COLO668 (cell line): ENCODE data around the gene C12orf43.

Experiments used
- DNase-seq: peaks from one replicate; lab custom pipeline; 2025; ENCODE audit not compliant: unreplicated experiment; lab: John Stamatoyannopoulos, UW

Gene C12orf43

GRCh38 chr12:120979220-120979861, 36.9 kb downstream of the C12orf43 start:
- peak; percentile 36 for DNase-seq

DNA sequence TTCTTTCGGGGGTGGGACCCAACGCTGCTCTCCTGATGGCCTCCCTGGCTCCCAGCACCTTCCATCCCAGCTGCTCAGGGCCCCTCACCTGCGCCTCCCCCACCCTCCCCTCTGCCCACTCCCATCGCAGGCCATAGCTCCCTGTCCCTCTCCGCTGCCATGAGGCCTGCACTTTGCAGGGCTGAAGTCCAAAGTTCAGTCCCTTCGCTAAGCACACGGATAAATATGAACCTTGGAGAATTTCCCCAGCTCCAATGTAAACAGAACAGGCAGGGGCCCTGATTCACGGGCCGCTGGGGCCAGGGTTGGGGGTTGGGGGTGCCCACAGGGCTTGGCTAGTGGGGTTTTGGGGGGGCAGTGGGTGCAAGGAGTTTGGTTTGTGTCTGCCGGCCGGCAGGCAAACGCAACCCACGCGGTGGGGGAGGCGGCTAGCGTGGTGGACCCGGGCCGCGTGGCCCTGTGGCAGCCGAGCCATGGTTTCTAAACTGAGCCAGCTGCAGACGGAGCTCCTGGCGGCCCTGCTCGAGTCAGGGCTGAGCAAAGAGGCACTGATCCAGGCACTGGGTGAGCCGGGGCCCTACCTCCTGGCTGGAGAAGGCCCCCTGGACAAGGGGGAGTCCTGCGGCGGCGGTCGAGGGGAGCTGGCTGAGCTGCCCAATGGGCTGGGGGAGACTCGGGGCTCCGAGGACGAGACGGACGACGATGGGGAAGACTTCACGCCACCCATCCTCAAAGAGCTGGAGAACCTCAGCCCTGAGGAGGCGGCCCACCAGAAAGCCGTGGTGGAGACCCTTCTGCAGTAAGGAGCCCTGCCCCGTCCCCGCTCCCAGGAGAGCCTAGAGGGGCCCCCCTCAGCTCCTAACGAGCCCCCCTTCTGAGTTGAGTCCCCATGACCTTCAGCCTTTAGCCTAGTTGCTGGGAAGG, 37.7 kb downstream of the C12orf43 start, which contains the start of gene HNF1A:
TSS of gene HNF1A (plus strand) at position 248 of the 924 bp plus-strand sequence. CDS start at position 474, 226 bp downstream.
- peak; percentile 86 for DNase-seq

DNA sequence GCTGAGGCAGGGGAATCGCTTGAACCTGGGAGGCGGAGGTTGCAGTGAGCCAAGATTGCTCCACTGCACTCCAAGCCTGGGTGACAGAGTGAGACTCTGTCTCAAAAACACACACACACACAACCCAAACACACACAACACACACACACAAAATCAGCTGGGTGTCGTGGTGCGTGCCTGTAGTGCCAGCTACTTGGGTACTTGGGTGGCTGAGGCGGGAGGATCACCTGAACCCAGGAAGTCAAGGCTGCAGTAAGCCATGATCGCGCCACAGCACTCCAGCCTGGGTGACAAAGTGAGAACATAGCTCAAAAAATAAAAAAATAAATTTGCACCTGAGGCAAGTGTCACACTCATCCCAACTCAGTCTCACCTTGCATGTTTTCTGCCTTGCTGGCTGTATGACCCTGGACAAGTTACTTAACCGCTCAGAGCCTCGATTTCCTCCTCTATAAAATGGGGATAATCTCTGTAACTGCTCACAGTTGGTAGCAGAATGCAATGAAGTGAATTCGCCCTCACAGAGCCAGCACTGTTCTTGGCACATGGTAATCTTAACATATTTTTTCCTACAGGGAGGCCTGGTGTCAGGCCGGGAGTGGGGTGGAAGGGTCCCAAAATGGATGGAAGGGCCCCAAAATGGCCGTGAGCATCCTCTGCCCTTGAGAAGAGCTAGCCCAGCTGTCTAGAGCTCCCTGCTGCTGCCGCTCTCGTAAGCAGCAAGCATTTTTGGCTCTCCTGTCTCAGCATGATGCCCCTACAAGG, 38.6 kb downstream of the C12orf43 start:
- DNase-seq: no peak

DNA sequence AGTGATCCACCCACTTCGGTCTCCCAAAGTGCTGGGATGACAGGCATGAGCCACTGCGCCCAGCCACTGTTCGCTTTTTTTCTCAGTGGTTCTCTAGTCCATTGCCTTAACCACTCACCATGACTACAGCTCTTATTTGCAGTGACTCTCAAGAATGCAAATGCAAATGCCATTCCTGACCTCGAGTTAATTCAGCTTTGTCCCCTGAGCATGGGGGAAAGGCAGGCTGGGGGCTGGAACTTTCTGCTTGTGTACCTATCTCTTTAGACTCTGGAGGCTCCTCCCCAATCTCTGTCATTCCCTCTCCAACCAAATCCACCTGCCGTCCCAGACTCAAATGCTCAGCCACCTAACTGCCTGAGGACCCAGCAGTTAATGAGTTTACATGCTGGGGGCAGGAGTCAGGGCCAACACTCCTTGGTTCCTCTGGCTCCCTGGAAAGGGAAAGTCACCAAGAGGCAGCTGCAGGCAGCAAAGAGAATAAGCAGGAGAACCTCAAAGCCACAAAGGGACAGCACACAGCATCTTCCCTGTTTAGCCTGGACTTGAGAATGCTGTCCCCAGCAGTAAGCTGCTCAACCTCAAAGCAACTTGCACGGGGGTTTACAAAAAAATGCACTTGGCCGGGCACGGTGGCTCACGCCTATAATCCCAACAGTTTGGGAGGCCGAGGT, 43.3 kb downstream of the C12orf43 start:
- DNase-seq: no peak

GRCh38 chr12:120971299-120972180, 44.7 kb downstream of the C12orf43 start:
- DNase-seq: no peak

DNA sequence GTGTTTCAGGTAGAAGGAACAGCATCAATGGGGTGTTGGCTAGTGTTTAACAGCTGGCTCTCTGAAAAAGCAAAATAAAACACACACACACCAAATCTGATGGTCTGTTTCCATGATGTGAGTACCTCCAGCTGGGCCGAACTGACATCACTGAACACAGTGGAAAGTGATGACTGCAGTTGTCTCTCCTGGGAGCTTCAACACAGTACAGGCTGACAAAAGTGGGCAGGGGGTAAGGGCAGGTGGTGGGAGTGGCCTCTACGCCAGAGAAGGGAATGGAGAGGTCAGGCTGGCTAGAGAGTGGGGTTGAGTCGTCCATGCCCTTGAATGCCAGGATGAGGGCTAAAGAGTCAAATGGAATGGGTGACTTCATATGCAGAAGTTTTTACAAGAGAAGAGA, 46.0 kb downstream of the C12orf43 start:
- no peak for DNase-seq

DNA sequence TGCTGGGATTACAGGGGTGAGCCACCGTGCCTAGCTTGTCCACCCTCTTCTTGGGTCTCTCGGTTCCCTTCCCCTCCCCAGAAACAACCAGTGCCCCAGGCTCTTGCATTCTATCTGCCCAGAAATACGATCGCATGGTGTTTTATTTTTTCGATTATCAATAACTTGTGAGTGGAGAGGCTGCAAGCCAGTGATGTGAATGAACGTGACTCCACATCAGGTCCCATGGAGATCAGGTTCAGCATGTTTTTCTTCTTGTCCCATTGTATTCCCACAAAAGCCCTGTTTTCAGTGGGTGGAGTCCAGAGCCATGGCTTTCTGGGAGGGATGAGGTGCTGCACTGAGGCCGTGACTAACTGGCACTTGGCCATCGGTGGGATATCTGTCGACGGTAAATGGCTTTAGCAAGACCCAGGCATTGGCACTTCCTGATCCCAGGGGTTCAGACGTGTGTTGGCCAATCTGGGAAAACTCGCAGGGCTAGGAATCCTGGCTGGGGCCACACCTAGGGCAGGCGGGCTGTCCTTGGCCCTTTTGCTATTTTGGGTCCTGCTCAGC, 50.7 kb downstream of the C12orf43 start:
- no peak for DNase-seq

DNA sequence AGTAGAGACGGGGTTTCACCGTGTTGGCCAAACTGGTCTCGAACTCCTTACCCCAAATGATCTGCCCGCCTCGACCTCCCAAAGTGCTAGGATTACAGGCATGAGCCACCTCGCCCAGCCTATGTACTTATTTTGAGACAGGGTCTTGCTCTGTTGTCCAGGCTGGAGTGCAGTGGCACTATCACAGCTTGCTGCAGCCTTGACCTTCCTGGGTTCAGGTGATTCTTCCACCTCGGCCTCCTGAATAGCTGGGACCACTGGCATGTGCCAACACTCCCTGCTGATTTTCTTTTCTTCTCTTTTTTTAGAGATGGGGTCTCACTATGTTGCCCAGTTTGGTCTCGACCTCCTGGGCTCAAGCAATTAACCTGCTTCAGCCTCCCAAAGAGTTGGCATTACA, 52.0 kb downstream of the C12orf43 start:
- no peak for DNase-seq

- DNase-seq: no peak
Measured at GRCh38 chr12:120962532-120963020, 53.7 kb downstream of the C12orf43 start.

- DNase-seq: peak; percentile 54
Measured at GRCh38 chr12:120961604-120962531, 54.4 kb downstream of the C12orf43 start.

GRCh38 chr12:120960657-120961056, 55.6 kb downstream of the C12orf43 start:
- no peak for DNase-seq

GRCh38 chr12:120959111-120959878, 57.0 kb downstream of the C12orf43 start:
- DNase-seq: no peak

DNA sequence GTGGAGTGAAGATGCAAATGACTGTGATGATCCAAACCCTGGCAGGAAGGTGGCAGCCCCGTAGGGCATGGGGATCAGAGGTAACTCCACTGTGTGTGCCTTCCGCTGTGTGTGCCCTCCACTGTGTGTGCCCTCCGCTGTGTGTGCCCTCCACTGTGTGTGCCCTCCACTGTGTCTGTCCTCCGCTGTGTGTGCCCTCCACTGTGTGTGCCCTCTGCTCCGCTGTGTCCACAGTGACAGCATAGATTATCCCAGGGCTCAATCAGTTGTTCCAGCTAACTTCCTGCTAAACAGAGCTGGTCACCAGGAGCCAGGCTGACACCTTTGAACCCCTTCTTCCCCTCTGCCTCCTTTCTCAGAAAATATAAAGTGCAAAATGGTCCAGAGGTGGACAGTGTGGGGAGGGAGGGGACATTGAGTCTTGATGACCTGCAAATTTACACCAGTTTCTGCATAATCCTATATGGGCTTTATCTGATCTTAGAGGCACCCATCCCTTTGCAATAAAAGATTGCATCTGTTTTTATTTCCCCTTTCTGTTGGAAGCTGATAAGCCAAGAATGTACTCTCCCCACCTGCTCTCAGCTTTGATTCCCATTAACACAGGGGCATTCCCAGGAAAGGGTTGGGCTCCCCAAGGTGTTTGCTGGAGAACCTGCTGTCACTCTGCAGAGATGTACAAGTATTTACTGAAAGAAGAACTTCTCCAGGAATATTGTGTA, 59.5 kb downstream of the C12orf43 start:
- DNase-seq: no peak

GRCh38 chr12:120955232-120955631, 61.1 kb downstream of the C12orf43 start:
- DNase-seq: no peak

DNA sequence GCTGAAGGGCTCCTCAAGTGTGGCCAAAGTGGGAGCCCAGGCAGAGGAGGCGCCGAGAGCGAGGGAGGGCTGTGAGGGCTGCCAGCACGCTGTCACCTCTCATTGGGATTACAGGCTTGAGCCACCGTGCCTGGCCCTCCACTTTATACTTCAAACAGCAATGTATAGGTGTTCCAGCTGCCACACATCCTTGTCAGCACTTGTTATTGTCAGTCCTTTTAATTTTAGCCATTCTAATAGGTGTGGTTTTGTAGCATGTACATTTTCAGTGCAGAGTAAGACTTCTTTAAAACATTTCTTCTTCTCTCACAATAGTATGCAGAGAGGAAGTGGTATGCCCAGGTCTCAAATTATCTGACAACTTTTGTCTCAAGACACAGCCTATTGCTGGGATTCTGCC, 65.5 kb downstream of the C12orf43 start:
- no peak for DNase-seq
